Skin epidermis (tissue), 12 donors: ENCODE results near the gene SIK3.
"Not testable (repeated sequence)": the region's sequence is repeated elsewhere in the genome, so short reads cannot be mapped to it uniquely, and the experiment has no call there.

ENCODE experiments used
- H3K27ac ChIP-seq, 21 experiments: fragments of 200-600 bp; sonication (generic) in 11 of 21; one replicate each; pipeline ENCODE4 v1.5.0; 2020; ENCODE audit warnings: mild to moderate bottlenecking in 3 of 21, inconsistent platforms in 2 of 21, moderate library complexity in 2 of 21
- H3K4me3 ChIP-seq, 7 experiments: fragments of 200-600 bp; sonication (generic) in 2 of 7; one replicate each; pipeline ENCODE4 v1.5.0; 2020; ENCODE audit warnings: inconsistent platforms in 2 of 7, mild to moderate bottlenecking in 2 of 7, moderate library complexity in 1 of 7

SIK3 gene

DNA sequence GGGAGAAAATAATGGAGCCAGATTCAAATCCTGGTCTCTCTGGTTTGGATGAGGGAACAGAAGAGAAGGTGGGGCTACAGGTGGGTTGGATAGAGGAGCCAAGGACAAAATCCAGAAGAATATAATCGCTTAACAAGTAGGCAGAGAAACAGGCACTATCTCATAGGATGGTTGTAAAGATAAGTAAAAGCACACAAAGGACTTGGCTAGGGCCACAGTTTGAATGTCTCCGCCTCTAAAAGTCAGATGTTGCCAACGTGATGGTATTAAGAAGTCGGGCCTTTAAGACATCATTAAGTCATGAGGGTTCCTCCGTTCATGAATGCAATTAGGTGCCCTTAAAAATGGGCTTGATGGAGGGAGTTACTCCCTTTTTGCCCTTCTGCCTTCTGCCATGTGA, 42.8 kb downstream of the SIK3 start:
- Histone ChIP-seq H3K4me3 (no peak overlapping the region), H3K27ac (no peak overlapping the region)

DNA sequence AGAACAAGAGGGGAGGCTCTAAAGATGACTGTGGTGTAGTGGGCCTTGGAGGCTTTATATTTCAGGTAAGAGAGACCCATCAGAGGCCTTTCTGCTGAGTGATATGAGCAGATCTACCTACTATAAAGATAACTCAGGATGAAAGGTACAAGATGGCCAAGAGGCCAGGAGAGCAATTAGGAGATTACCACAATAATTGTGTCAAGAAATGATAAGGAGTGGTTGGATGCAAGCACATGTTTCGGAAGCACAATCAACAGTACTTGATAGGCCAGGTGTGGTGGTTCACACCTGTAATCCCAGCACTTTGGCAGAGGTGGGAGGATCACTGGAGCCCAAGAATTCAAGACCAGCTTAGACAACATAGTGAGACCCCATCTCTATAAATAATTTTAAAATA, 43.8 kb downstream of the SIK3 start:
- Histone ChIP-seq H3K4me3 (no peak overlapping the region), H3K27ac (no peak overlapping the region)

DNA sequence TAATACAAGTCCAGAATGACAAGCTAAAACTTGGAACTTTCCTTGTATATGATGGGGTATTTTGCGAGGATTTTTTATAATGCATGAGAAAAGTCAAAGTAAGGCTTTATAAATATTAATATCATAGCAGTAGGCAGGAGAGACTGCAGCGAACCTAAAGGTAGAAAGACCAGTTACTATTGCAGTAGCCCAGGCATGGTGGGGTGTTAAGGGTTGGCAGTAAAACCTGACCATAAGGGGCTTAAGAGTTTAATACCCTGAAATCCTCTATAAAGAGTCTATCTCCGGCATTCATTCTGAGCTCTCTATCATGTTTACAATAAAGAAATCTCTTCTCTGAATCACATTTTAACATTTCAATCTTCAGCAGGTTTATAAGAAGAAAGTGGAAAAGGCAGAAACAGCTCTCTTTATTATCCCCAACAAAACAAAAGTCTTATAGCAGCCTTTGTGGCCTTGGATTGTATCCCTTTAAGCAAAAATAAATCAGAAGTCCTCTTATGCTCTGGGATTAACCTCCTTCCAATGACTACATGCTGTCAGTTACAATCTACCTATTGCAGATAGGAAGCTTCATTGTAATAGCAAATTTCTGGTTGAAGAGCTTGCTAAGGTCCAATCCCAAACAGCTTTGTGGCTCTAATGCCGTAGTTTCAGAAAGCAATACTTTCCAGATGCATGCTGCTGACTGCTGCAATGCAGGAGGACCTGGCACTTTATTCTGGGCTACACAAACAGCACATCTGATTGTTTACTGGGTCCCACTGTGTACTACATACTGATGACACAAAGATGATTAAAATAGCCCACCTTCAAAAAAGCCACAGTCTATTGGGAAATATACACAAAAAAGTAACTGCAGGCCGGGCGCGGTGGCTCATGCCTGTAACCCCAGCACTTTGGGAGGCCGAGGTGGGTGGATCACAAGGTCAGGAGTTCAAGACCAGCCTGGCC, 45.8 kb downstream of the SIK3 start:
- H3K4me3 ChIP-seq, result no peak overlapping the region
- H3K27ac ChIP-seq, result no peak overlapping the region

DNA sequence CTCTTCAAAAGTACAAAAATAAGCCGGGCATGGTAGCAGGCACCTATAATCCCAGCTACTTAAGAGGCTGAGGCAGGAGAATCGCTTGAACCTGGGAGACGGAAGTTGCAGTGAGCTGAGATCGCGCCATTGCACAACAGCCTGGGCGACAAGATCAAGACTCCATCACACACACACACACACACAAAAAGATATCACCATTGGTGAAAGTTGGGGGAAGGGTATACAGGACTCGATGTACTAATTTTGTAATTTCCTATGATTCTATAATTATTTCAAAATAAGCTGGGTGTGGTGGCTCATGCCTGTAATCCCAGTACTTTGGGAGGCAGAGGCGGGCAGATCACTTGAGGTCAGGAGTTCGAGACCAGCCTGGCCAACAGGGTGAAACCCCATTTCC, 48.1 kb downstream of the SIK3 start:
- not testable (repeated sequence) for H3K27ac ChIP-seq, H3K4me3 ChIP-seq

DNA sequence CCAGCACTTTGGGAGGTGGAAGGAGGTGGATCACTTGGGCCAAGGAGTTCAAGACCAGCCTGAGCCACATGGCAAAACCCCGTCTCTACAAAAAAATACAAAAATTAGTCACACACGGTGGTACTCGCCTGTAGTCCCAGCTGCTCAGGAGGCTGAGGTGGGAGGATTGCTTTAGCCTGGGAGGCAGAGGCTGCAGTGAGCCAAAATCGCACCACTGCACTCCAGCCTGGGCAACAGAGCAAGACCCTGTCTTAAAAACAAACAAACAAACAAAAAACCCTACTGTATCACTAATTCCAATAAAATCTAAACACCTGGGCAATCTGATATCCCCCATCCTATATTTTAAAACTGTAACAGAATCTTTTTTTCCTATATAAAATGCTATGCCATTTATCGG, 51.6 kb downstream of the SIK3 start:
- H3K27ac ChIP-seq, H3K4me3 ChIP-seq: not testable (repeated sequence)

DNA sequence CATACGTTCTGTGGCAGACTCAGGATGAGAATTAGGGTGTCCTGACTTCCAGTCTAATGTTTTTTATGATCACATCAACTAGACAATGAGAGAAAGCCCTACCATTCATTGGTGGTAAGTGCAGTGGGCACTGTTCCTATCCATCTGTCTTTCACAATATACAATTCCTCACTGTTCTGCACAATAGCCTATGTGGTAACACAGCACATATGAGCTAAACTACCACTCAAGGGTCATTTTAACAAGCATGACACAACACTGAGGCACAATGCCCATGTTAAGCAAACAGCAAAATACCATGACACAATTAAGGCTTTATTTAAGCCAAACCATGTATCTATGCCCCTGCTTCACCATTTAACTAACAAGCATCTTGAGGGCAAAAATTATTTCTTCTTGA, 52.3 kb downstream of the SIK3 start:
- H3K4me3 ChIP-seq, result no peak overlapping the region
- peak overlapping the region in 4 of 21 experiments; percentile 15 to 60 (median 21) for H3K27ac ChIP-seq

DNA sequence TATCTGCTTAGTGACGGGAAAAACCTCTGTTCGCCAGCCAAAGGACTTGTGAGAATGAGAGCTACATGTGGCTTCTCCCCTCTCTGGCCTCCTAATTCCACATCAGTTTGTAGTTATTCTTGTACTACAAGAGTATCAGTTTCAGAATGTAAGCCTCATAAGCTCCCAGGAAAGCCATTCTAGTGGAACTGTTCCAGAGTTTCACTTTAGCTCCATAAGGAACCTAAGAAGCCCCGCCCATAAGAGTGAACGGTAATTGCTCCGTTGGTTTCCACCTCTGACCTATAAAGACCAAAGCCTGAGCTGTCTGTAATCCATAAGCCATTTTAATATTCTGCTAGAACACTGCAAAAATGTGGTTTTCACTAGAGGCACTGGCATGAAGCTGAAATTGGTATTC, 53.0 kb downstream of the SIK3 start:
- H3K27ac ChIP-seq, result peak overlapping the region in 13 of 21 experiments; percentile 2 to 67 (median 36)

DNA sequence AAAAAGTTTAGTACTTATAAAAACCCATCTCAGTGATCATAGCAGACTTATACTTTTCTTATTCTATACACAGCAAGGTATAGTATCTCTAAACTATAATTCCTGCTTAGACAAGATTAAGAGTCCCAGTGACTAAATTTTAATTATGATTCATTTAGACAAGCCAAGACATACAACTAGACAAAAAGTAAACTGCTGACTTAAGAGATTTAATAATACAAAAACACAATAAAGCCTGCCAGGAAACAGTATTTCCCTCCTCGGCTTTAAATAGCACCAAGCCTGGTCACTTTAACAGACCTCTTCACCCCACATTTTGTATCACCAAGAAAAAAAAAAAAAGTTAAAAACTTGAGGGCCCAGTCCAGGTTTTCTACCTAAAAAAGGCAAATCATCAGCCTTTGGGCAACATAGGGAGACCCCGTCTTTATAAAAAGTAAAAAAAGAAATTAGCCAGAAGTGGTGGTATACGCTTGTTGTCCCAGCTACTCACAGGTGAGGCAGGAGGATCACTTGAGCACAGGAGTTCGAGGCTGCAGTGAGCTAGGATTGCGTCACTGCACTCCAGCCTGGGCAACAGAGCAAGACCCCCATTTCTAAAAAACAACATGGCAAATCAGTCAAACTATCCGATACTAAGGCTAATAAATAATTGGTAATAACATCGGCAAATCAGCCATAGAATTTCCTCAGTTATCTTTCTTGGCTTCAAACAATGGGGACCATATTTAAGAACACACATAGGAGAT, 53.8 kb downstream of the SIK3 start:
- Histone ChIP-seq H3K4me3 (no peak overlapping the region), H3K27ac (peak overlapping the region in 15 of 21 experiments; percentile 2 to 67 (median 36))

More for the DNA sequence above, 53.0 kb downstream of the SIK3 start:
- H3K4me3 ChIP-seq, result no peak overlapping the region

DNA sequence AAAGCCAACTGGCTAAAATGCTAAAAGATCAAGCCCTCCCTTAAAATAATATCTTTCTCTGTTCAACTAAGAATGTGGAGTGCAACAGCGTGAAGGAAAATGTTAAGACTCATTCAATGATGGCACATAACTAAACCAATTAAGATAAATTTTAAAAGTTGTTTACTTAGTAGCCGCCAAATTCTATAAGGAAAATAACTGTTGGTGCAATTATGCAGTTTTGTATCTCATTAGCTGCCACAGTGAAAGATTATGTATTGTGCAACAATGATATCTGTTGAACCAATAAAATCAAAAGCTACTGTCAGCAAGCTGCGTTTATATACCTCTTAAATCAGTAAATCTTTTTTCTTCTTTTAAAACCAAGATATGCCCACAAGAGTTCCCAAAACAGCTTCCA, 55.5 kb downstream of the SIK3 start:
- Histone ChIP-seq H3K27ac (peak overlapping the region in 3 of 21 experiments; percentile 1 to 36 (median 26)), H3K4me3 (no peak overlapping the region)

DNA sequence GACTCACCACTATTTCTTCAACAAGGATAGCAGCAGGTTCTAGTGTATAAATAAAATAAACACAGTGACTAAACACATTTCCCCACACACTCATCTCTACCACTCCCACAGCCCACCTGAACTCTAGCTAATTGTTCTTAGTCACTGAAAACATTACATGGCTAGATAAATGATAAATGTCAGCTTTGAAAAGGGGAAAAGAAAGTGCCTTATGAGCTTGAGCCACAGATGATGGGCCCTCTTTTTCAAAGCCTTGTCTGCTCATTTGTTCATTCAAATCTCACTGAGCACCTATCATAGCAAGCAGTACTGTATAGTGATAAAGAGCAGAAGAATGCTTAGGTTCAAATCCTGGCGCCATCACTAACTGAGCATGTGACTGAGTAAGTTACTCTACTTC, 58.3 kb downstream of the SIK3 start:
- H3K4me3 ChIP-seq, result no peak overlapping the region
- H3K27ac ChIP-seq, result no peak overlapping the region

DNA sequence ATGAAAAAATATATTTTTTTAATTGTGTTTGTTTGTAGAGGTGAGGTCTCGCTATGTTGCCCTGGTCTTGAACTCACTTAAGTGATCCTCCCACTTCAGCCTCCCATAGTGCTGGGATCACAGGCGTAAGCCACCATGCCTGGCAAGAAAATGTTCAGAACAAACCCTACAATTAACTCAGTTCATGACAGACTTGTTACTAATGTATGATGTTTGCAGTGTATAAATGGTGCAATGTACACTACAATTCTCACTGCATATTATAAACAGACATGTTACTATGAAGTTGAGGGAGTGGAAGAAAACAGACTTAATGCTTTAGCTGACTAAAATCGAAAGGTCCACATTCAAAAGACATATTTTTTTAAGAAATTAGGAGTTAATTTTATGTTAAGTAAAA, 59.0 kb downstream of the SIK3 start:
- no peak overlapping the region for H3K4me3 ChIP-seq
- no peak overlapping the region for H3K27ac ChIP-seq

DNA sequence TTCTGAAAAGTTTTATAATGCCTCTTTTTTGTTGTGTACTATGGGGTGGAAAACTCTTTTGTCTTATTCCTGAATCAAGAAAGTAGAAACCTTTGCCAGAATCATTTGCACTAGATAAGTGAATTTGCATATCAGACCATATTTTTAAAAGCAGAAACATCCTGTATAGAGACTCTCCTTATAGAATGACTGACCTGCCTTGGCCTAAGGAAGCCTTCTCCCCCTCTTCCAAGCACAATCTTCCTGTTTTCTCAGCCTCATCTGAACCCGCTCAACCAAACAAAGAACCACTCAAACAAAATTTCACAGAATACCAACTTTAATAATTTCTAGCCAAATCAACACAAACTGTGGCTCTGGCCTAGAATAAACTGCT, 60.3 kb downstream of the SIK3 start:
- peak overlapping the region in 3 of 21 experiments; percentile 0 to 66 (median 39) for H3K27ac ChIP-seq
- H3K4me3 ChIP-seq, result no peak overlapping the region

DNA sequence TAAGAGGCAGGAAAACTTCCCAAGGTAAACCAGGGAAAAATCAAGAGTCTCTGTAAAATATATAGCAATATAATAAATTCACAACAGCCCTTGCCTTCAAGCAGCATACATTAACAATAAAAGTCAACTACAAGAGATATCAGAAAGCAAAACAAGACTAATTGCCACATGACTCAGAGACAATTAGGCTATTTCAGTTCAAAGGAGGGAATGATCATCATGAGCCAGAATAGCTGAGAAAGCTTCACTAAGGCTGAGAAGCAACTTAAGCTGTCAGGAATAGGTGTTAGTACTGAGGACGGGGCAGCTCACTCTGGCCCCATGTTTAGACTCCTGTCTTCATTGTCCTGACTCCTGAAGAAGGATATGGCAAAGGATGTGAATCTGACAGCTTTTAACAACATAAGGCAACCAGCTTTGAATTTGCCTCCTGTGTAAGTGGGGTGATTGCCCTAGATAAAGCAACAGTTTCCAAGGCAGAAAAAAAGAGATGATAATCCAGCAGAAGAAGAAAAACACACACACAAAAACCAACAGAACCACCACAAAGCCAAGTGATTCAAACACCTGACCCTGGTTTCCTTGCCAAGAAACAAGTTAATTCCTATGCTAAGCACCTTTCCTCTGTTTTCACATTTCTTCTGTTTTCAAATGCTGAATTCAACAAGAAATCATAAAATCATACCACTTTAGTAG, 60.8 kb downstream of the SIK3 start:
- Histone ChIP-seq H3K27ac (peak overlapping the region in 3 of 21 experiments; percentile 0 to 66 (median 39)), H3K4me3 (no peak overlapping the region)

DNA sequence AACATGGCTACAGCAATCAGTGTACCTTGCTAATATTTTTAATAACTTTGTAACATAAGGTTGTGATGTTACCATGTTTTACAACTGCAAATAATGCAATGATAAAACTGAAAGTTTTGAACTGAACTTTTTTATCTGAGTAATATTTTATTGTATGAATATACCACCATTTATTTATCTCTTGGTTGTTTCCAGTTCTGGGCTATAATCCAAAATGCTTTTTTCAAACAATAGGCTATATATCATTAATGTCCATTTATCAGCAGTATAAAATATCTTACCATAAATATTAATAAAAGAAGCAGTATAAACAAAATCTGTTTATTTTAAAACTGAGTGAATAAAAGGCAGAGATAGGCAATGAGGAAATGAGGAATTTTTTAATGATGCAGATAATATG, 63.3 kb downstream of the SIK3 start:
- no peak overlapping the region for H3K27ac ChIP-seq
- H3K4me3 ChIP-seq, result no peak overlapping the region

DNA sequence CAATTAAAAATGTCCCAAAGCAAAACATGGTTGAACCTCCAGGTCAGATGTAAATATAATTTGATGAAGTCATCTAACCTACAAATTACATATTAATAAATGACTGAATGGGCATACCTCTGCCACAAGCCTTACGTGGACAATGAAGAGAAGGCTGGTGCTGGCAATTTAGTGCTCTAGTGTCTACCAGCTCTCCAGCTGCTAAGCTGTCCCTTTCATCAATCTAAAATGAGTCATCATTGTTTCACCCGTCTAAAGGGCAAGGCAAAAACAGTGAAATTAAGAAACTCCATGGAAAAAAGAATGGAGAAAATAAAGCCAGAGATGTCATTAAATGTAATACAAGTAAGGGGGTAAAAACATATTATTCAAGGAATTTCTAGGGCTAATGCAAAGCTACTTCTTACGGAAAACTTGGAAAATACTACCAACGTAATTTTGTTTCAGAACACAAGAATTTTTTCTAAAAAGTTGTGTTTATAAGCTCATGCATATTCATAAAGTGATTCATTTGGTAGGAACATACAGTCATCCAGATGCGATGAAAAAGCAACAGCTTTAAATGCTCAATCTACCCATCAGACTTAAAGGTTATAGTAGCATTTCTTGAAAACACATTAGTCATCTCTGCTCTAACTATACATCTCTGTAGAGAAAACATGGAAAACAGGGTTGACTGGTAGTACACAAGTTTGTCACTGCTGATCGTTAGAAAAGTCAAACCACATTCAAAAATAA, 71.5 kb downstream of the SIK3 start:
- Histone ChIP-seq H3K27ac (peak overlapping the region in 1 of 21 experiments; percentile 14), H3K4me3 (no peak overlapping the region)

DNA sequence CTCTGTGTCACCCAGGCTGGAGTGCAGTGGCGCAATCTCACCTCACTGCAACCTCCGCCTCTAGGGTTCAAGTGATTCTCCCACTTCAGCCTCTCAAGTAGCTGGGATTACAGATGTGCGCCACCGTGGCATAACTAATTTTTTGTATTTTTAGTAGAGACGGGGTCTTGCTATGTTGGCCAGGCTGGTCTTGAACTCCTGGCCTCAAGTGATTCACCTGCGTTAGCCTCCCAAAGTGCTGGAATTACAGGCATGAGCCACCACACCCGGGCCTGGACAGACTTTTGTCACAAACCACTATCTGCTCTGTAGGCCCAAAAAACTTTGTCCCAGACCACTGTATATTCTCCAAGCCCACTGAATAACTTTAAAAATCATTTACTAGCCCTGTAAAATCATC, 74.5 kb downstream of the SIK3 start:
- not testable (repeated sequence) for H3K4me3 ChIP-seq

DNA sequence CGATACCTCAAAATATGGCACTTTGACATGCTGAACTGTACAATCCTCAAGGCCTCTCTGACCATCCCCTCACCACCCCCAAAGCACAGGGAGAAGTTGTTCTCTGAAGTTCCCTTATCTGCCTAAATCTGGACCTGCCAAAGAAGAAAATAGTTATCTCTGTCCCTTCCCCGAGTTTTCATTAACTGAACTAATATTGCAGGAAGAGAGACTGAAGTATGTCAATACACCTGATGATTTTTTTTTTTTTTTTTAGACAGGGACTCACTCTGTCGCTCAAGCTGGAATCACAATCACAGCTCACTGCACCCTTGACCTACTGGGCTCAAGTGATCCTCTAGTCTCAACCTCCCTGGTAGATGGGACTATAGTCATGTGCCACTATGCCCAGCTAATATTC, 75.0 kb downstream of the SIK3 start:
- no peak overlapping the region for H3K4me3 ChIP-seq
- no peak overlapping the region for H3K27ac ChIP-seq

More for the DNA sequence above, 74.5 kb downstream of the SIK3 start:
- H3K27ac ChIP-seq, result not testable (repeated sequence)

DNA sequence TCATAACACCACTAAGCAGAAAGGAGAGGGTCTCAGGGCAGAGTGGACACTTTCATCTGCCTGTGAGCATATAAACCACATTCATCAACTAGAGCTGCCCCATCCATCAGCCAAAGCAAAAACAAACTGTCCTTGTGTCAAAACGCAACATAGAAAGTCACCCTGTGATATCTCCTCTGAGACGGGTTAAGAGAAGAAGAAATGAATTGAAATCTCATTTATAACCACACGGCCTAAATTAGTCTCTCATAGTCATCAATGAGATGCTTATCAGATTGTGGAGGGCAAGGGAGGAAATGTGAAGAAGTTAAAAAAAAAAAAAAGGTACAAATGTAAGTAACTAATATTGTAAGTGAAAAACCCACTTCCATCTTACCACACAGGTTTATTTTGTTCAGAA, 75.7 kb downstream of the SIK3 start:
- no peak overlapping the region for H3K27ac ChIP-seq

DNA sequence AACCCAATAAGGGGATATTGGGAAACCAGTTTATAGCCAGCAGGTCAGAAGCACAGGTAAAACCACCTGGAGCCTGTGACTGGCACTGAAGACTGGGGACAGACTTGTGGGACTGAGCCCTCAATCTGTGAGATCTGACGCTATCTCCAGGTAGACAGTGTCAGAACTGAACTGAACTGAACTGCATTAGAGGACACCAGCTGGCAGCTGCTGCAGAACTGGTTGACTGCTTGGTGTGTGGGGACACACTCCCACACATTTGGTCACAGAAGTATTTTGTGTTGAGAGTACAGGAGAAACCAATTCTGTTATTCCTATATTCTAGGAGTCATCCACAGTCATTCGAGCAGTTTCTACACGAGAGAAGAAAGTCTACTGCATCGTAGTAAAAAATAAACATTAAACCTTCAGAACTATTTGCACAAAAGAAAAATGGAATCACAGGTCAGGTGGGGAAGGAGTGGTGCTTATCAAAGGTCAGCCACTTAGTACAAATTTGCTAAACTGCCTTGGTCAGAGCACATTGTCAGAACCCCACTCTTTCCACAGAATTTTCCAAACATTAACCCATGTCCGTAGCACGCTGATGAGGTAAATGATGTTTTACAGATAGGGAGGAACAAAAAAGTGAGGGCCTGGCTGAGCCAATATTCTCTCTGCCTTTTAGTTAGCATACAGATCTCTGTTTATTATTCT, 77.2 kb downstream of the SIK3 start:
- Histone ChIP-seq H3K4me3 (no peak overlapping the region), H3K27ac (no peak overlapping the region)

More for the DNA sequence above, 75.7 kb downstream of the SIK3 start:
- no peak overlapping the region for H3K4me3 ChIP-seq
